NCI-H2227 (cell line): Measurements from ENCODE around the gene CLASP1.

Experiments used
- DNase-seq: peaks from one replicate; lab custom pipeline; 2025; ENCODE audit not compliant: unreplicated experiment; lab: John Stamatoyannopoulos, UW

The CLASP1 gene

DNA sequence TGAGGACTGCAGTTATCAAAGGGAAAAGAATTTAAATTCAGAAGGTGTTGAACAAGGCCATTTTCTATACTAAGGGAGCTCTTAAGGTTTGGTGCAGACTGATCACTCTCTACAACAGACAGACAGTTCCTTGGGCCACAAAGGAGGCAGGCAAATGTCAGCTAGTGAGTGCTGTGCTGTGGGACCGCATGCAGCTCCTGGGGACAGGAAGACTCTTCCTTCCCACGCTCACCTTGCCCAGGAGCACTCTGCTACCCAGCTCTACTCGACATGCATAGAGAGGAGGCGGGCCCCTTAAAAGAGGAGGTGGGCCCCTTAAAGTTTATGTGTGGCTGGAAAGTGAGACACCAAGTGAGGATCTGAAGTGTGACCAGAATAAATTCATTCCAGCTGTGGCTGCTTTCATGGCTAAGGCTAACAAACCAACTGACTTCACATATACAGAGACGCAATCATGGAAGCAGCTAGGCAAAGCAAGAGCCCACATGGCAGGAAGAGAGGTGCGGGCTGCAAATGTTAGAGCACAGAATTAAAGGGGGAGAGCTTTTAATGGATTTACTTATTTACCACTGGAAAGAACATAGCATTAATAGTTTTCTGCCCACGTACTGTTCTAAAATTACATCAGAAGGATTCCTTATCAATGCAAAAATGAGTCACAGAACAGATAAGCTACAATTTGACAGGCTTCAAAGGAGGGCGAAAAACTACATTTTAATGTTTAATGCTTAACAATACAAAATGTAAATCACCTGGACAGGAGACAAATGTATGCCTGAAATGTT, 220.0 kb downstream of the CLASP1 start:
- DNase-seq, result no peak

GRCh38 chr2:121427187-121427689, 222.0 kb downstream of the CLASP1 start:
- no peak for DNase-seq

DNA sequence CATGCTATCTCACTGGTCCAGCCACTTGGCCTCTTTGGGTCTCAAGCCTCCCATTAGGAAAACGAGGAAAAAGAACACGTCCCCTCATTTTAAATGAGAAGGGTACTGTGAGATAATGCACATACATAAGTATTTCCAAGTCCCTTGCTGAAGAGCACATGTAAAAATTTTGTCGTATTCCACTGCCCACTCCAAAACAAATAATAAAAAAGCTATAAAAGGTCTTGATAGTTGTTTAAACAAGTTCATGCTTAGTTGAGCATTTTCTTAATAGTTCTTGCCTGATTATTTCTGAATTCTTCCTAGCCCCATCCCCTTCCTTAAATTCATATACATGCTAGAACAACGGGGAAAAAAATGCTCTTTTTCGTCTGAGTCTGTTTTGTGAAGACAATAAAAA, 228.8 kb downstream of the CLASP1 start:
- no peak for DNase-seq

DNA sequence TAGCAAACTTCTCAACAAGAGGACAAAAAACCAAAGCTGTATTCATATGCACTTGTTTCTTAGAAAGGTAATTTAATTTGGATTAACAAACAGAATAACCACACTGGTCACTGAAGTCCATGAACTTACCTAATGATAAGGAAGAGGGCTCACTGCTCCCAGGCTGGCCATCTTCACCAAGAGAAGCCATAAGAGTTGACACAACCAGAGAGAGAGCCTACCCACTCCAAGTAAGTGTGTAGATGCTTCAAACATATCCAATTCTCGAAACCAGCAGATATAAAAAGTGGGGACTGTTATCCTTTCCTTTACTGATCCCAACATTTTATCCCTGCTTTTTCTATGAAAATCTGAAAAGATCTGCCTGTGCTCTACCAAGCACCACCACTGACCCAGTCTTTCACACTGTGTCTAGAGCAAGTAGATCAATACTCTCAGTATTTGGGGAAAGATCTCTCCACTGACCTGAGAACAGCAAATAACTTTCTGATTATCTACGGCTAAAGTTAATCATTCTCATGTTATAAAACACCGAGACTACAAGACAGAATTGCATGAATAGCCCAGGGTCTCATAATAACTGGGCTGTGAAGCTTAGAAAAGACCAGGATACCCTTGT, 230.1 kb downstream of the CLASP1 start:
- no peak for DNase-seq

DNA sequence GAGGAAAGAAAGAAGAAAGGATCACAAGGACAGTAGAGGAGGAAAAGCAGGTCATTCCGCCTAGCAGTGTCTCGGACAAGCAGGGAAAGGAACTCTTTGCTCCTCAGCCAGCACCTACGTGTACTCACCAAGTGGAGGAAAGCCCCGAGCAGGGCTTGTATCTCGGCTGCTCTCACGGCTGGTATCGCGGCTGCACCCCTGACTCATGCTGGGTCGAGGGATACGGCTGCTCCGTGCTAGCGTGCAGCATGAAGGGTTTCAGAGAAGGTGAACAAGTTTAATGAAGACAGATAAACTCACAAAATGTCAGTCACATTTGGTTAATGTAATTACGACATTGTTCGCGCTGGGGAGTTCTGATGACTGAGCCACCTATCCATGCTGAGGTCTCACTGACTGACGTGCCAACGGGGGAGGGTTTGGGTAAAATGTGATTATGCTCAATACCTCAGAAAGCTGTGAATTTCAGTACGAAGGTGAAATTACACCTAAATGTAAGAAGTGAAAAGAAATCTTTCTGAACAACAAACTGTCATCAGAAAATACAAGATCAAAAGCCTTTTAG, 230.7 kb downstream of the CLASP1 start:
- no peak for DNase-seq

DNA sequence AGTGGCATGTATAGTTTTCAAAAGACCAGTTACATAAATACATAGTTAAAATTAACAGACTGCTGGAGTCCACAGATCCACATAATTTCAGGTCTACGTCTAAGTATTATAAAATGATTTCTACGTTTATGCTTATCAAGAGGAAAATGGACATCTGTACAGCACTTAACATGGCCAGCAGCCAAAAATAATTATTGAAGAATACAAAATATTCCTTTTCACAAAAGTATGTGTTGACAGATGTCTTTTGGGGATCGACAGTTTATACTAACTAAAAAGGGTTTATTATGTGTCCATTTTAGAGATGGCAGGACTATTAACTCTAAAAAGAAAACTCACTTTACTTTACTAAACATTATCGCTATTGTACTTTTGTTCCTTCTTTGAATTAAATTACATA, 231.4 kb downstream of the CLASP1 start:
- no peak for DNase-seq

- no peak for DNase-seq
These were observed 233.5 kb downstream of the CLASP1 start for GRCh38 chr2:121415727-121416126.

DNA sequence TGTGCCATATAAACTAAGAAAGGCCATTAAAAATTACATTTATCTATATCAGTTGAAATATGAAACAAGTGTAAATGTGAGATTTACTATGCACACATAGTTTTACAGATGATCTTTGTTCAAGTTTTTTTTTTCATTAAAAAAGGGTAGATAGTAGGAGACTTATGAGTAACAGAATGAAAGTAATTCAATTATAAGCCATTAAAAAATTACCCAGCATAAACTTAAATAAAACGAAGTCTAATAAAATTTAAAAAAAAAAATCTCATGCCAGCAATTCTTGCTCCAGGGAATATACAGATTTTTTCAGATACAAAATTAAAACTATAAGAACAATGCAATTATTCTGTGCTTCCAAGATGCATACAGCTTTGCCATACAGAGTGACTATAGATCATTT, 236.9 kb downstream of the CLASP1 start:
- DNase-seq, result no peak

DNA sequence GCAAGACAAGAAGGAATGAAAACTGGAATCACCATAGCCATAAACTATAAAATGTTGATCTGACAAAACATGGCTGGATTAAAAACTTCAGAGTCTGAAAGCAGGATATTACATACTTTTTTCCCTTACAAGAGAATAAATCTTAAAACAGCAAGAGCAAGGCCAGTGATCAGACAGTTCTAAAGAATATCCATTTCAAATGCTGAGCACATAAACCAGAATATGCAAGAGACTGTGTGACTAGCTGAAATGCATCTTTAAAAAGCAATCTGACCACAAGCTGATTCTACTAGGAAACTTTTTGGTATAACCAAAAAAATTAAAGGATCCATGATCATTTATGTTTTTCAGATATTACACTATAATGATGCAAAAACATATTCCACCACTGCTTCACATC, 239.3 kb downstream of the CLASP1 start:
- DNase-seq, result no peak

- no peak for DNase-seq
These were observed 239.9 kb downstream of the CLASP1 start for GRCh38 chr2:121409388-121409787.

- DNase-seq, result no peak
These were observed 240.6 kb downstream of the CLASP1 start for GRCh38 chr2:121408641-121409040.

DNA sequence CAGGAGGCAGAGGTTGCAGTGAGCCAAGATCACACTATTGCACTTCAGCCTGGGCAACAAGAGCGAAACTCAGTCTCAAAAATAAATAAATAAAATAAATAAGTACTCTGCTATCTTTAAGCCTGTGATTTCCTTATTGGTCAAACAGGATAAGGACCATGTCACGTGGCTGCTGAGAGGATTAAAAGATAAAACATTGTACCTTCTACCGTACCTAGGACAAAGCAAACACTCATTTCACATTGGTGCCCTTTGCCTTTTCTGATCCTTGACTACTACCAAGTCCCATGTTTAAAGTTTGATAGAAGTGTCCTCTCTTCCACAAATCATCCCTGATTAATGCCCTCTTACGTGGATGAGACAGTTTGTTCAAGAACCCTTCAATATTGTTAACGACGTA, 244.0 kb downstream of the CLASP1 start:
- DNase-seq, result no peak

- no peak for DNase-seq
These were observed 249.1 kb downstream of the CLASP1 start for GRCh38 chr2:121400201-121400600.

- DNase-seq, result no peak
These were observed 250.4 kb downstream of the CLASP1 start for GRCh38 chr2:121398853-121399252.

DNA sequence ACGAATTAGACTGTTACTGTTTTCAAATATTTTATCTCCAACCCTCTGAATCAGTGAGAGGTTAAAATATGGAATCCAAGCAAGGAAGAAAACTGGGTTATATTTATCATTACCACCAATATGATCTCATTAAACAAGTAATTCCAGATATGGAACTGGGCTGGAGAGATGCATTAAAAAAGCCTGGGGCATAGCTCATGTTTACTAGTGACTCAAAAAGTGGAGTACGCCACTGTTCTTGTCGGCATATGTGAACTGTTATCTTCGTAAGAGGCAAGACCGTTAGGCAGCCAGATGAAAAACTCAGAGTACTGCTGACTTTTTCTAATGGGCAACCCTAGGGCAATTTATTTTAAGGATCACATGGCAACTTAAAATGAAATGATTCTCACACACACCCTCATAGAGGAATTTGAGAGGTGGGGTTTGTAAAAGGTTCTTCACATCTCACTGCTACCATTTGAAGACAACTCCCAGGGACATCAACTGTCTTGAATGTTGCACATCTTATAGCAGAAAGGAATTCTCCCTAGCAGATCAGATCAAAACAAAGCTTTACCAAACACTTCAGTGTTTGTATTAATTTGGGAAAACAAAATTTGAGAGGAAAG, 259.1 kb downstream of the CLASP1 start:
- DNase-seq, result no peak

- no peak for DNase-seq
These were observed 260.9 kb downstream of the CLASP1 start for GRCh38 chr2:121388371-121388770.

DNA sequence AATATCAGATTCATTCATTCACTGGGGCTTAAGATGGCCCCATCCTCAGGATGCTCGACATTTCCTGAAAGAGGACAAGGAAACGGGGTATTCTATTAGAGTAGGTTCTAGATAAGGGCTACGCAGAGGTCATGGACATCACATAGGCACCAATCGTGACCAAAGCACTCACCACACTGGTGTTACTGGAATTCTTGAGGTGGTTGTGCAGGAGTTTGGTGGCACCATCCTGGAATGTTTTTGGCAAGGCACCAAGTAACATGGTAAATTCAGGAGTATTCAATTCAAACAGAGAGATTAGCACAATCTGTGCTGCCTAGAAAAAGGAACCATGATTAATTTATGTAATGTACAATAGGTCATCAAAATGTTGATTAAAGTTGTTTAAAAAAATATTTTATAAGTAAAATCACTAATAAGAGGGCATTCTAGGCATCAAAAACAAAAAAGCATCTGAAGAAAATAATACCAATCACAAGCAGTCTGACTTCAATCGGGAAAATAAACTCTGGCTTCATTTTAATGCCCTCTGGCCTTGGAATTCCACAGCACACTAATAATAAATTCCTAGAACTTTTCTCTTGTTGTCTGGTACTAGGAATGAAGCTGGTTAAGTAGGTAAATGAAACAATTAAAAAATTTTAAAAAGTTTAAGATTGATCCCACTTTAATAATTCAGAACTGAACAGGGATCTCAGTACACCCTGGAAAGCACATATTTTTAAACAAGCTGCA, 261.5 kb downstream of the CLASP1 start:
- DNase-seq, result no peak

GRCh38 chr2:121386707-121387106, 262.6 kb downstream of the CLASP1 start:
- no peak for DNase-seq

GRCh38 chr2:121386102-121386501, 263.2 kb downstream of the CLASP1 start:
- DNase-seq, result no peak

DNA sequence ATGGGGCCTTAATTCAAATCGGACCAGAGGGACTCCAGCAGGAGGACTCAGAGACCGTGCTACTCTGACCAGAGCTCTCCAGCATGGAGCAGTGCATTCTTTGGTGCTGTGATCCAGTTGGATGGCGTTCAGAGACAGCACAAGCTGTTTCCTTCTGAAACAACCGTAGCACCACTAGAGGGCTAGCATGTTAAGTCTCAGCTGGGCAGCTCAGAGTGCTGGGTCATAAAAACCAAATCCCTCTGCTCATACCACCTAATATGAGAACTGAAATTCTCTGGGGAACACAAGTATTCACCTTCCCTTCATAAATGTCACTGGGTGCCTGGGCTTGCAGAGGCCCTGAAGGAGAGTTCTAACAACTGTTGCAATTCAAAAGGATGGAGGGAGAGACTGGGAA, 266.5 kb downstream of the CLASP1 start:
- no peak for DNase-seq

DNA sequence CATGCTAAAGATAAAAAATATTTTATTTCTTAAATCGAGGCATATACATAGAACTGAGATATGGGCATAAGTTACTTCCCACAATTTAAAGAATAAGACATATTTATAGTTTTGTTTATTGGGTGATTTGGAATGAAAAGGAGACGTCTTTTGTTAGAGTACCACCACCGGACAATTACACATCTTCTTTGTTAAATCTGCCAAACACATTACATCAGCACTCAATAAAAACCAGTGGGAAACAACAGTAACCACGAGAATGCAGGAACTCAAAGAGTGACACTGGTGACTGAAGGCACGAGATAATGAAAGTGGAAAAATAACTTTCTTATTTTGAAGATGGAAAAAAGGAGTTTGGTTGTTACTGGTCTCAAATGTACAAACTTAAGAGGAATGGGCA, 271.6 kb downstream of the CLASP1 start:
- no peak for DNase-seq
